ENCODE results near the gene GGPS1.

Gene GGPS1

GRCh38 chr1:235299169-235299858 is 29.1 kb upstream of the GGPS1 start:
- TF ChIP-seq FOXP2 (optimal IDR thresholded peaks at IDR 0.05; ENCODE audit: borderline replicate concordance, extremely low read depth, extremely low read length, insufficient read depth): no peak
- no peak for TF ChIP-seq SIN3A (IDR thresholded peaks at IDR 0.05; ENCODE audit: borderline replicate concordance, insufficient read depth, low read length)
- TF ChIP-seq REST (IDR thresholded peaks at IDR 0.05; ENCODE audit: insufficient read depth in 1 of 2, low read depth in 2 of 2, low read length in 2 of 2): no peak
- TF ChIP-seq TAF1 (IDR thresholded peaks at IDR 0.05; ENCODE audit: borderline replicate concordance, insufficient read depth, low read length): no peak
- no peak for TF ChIP-seq POLR2AphosphoS5 (IDR thresholded peaks at IDR 0.05; ENCODE audit: low read depth, low read length)

- no peak for TF ChIP-seq SIN3A (IDR thresholded peaks at IDR 0.05; ENCODE audit: borderline replicate concordance, insufficient read depth, low read length)
- TF ChIP-seq POLR2AphosphoS5 (IDR thresholded peaks at IDR 0.05; ENCODE audit: low read depth, low read length): no peak
- TF ChIP-seq FOXP2 (optimal IDR thresholded peaks at IDR 0.05; ENCODE audit: borderline replicate concordance, extremely low read depth, extremely low read length, insufficient read depth): no peak
- TF ChIP-seq REST (IDR thresholded peaks at IDR 0.05; ENCODE audit: insufficient read depth in 1 of 2, low read depth in 2 of 2, low read length in 2 of 2): no peak
- no peak for TF ChIP-seq TAF1 (IDR thresholded peaks at IDR 0.05; ENCODE audit: borderline replicate concordance, insufficient read depth, low read length)
These were observed 26.2 kb upstream of the GGPS1 start for GRCh38 chr1:235302143-235302542.

- TF ChIP-seq TAF1 (IDR thresholded peaks at IDR 0.05; ENCODE audit: borderline replicate concordance, insufficient read depth, low read length): no peak
- no peak for TF ChIP-seq SIN3A (IDR thresholded peaks at IDR 0.05; ENCODE audit: borderline replicate concordance, insufficient read depth, low read length)
- TF ChIP-seq FOXP2 (optimal IDR thresholded peaks at IDR 0.05; ENCODE audit: borderline replicate concordance, extremely low read depth, extremely low read length, insufficient read depth): no peak
- no peak for TF ChIP-seq REST (IDR thresholded peaks at IDR 0.05; ENCODE audit: insufficient read depth in 1 of 2, low read depth in 2 of 2, low read length in 2 of 2)
- no peak for TF ChIP-seq POLR2AphosphoS5 (IDR thresholded peaks at IDR 0.05; ENCODE audit: low read depth, low read length)
These were observed 23.6 kb upstream of the GGPS1 start for GRCh38 chr1:235304549-235305451.

GRCh38 chr1:235307158-235308124 is 20.9 kb upstream of the GGPS1 start:
- no peak for TF ChIP-seq REST (IDR thresholded peaks at IDR 0.05; ENCODE audit: insufficient read depth in 1 of 2, low read depth in 2 of 2, low read length in 2 of 2)
- no peak for TF ChIP-seq SIN3A (IDR thresholded peaks at IDR 0.05; ENCODE audit: borderline replicate concordance, insufficient read depth, low read length)
- TF ChIP-seq POLR2AphosphoS5 (IDR thresholded peaks at IDR 0.05; ENCODE audit: low read depth, low read length): no peak
- TF ChIP-seq TAF1 (IDR thresholded peaks at IDR 0.05; ENCODE audit: borderline replicate concordance, insufficient read depth, low read length): no peak
- no peak for TF ChIP-seq FOXP2 (optimal IDR thresholded peaks at IDR 0.05; ENCODE audit: borderline replicate concordance, extremely low read depth, extremely low read length, insufficient read depth)

Measured in PFSK-1 (cell line).